HG02571 (cell line): ENCODE data around the gene CCRL2.
"Not testable (repeated sequence)": the region's sequence is repeated elsewhere in the genome, so short reads cannot be mapped to it uniquely, and the experiment has no call there.

Experiments
- ATAC-seq: cut with Tn5 transposase; IDR thresholded peaks from one replicate; pipeline ENCODE4 v1.9.1; 2021; ENCODE audit warnings: mild to moderate bottlenecking, moderate library complexity; ENCODE audit not compliant: unreplicated experiment

CCRL2 gene

GRCh38 chr3:46427404-46427803 is 20.3 kb downstream of the CCRL2 start:
- ATAC-seq: not testable (repeated sequence)

- no peak for ATAC-seq
These were observed 21.1 kb downstream of the CCRL2 start for GRCh38 chr3:46427916-46428833.

GRCh38 chr3:46429250-46429649 is 22.2 kb downstream of the CCRL2 start:
- no peak for ATAC-seq

GRCh38 chr3:46429671-46430070 is 22.6 kb downstream of the CCRL2 start:
- ATAC-seq: no peak

- not testable (repeated sequence) for ATAC-seq
These were observed 23.8 kb downstream of the CCRL2 start for GRCh38 chr3:46430879-46431278.

- not testable (repeated sequence) for ATAC-seq
These were observed 24.8 kb downstream of the CCRL2 start for GRCh38 chr3:46431905-46432304.

GRCh38 chr3:46433118-46433517 is 26.1 kb downstream of the CCRL2 start:
- not testable (repeated sequence) for ATAC-seq

GRCh38 chr3:46433841-46434240 is 26.8 kb downstream of the CCRL2 start:
- no peak for ATAC-seq

GRCh38 chr3:46435081-46435726 is 28.1 kb downstream of the CCRL2 start:
- ATAC-seq: no peak

GRCh38 chr3:46438831-46439230 is 31.8 kb downstream of the CCRL2 start:
- no peak for ATAC-seq

- ATAC-seq: no peak
These were observed 33.7 kb downstream of the CCRL2 start for GRCh38 chr3:46440531-46441294.

- ATAC-seq: no peak
These were observed 35.8 kb downstream of the CCRL2 start for GRCh38 chr3:46442576-46443530.

- ATAC-seq: no peak
These were observed 40.3 kb downstream of the CCRL2 start for GRCh38 chr3:46447228-46447985.

- no peak for ATAC-seq
These were observed 41.7 kb downstream of the CCRL2 start for GRCh38 chr3:46448721-46449120.

- ATAC-seq: no peak
These were observed 42.9 kb downstream of the CCRL2 start for GRCh38 chr3:46449755-46450552.

- ATAC-seq: no peak
These were observed 46.6 kb downstream of the CCRL2 start for GRCh38 chr3:46453526-46454208.

- ATAC-seq: no peak
These were observed 47.1 kb downstream of the CCRL2 start for GRCh38 chr3:46454209-46454595.

GRCh38 chr3:46454606-46455005 is 47.5 kb downstream of the CCRL2 start:
- ATAC-seq: no peak
